ENCODE results near the gene KIR3DL3.
"Not testable (repeated sequence)": the region's sequence is repeated elsewhere in the genome, so short reads cannot be mapped to it uniquely, and the experiment has no call there.

Gene KIR3DL3

DNA sequence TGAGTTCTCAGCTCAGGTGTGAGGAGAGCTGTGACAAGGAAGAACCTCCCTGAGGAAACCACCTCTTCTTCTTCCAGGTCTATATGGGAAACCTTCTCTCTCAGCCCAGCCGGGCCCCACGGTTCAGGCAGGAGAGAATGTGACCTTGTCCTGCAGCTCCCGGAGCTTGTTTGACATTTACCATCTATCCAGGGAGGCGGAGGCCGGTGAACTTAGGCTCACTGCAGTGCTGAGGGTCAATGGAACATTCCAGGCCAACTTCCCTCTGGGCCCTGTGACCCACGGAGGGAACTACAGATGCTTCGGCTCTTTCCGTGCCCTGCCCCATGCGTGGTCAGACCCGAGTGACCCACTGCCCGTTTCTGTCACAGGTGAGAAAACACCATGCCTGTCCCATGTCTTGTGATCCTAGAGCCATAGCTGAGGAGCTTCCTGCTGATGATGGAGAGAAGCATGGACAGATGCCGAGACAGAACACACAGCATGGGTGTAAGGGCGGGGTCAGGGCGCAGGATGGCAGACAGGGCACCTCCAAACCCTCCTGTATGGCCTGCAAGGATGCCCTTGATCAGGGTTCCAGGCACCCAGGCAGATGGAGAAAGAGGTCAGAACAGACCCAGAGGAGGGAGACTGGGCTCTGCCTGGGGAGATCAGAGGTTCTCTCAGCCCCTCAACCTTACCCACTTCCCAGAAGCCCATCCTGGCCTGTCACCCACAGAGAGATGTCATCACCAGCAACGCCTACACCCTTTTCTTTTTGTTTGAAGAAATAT is 5.4 kb downstream of the KIR3DL3 start:
- no peak for DNase-seq (ENCODE audit: low read depth, low spot score)
- TF ChIP-seq, protein P1, sequence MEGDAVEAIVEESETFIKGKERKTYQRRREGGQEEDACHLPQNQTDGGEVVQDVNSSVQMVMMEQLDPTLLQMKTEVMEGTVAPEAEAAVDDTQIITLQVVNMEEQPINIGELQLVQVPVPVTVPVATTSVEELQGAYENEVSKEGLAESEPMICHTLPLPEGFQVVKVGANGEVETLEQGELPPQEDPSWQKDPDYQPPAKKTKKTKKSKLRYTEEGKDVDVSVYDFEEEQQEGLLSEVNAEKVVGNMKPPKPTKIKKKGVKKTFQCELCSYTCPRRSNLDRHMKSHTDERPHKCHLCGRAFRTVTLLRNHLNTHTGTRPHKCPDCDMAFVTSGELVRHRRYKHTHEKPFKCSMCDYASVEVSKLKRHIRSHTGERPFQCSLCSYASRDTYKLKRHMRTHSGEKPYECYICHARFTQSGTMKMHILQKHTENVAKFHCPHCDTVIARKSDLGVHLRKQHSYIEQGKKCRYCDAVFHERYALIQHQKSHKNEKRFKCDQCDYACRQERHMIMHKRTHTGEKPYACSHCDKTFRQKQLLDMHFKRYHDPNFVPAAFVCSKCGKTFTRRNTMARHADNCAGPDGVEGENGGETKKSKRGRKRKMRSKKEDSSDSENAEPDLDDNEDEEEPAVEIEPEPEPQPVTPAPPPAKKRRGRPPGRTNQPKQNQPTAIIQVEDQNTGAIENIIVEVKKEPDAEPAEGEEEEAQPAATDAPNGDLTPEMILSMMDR (IDR thresholded peaks at IDR 0.05; ENCODE audit: low read depth, low read length) = no peak
- in situ Hi-C loops (cut with HindIII; ENCODE audit: low sequenced_read_pairs) = no loop called here
- no peak overlapping the region for H3K4me3 ChIP-seq (ENCODE audit: low read depth, low read length)

DNA sequence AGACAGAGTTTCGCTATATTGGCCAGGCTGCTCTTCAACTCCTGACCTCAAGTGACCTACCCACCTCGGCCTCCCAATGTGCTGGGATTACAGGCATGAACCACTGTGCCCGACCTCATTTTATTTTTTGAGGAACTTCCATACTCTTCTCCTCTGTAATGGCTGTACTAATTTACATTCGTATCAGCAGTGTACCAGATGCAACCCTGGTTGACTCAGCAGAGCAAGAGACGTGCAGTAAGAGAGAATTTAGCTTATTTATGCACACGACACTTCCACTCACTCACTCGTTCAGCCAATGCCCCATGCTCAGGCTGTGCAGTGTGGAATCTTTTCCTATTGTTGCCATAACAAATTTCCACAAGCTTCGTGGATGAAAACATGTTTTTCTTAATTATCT is 6.9 kb downstream of the KIR3DL3 start:
- no peak for DNase-seq (ENCODE audit: low read depth, low spot score)
- TF ChIP-seq, protein P1 (IDR thresholded peaks at IDR 0.05; ENCODE audit: low read depth, low read length) = no peak
- H3K4me3 ChIP-seq (ENCODE audit: low read depth, low read length) = no peak overlapping the region
- in situ Hi-C loops (cut with HindIII; ENCODE audit: low sequenced_read_pairs) = no loop called here

- DNase-seq (ENCODE audit: low read depth, low spot score); H3K4me3 ChIP-seq (ENCODE audit: low read depth, low read length); in situ Hi-C loops (cut with HindIII; ENCODE audit: low sequenced_read_pairs): not testable (repeated sequence)
These were observed 14.1 kb downstream of the KIR3DL3 start, which contains the start of gene KIR2DL3 for GRCh38 chr19:54738306-54738705. TSS of gene KIR2DL3 (plus strand) at chr19:54738513. CDS start at chr19:54738546, 33 bp downstream.

DNA sequence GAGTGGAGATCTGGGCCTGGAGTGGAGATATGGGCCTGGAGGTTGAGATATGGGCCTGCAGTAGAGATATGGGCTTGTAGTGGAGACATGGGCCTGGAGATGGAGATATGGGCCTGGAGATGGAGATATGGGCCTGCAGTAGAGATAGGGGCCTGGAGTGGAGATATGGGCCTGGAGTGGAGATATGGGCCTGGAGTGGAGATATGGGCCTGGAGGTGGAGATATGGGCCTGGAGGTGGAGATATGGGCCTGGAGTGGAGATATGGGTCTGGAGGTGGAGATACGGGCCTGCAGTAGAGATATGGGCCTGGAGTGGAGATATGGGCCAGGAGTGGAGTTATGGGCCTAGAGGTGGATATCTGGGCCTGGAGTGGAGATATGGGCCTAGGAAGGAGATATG is 14.5 kb downstream of the KIR3DL3 start:
- no peak overlapping the region for H3K4me3 ChIP-seq (ENCODE audit: low read depth, low read length)
- in situ Hi-C loops (cut with HindIII; ENCODE audit: low sequenced_read_pairs) = no loop called here
- TF ChIP-seq, protein P1 (IDR thresholded peaks at IDR 0.05; ENCODE audit: low read depth, low read length) = no peak
- no peak for DNase-seq (ENCODE audit: low read depth, low spot score)

DNA sequence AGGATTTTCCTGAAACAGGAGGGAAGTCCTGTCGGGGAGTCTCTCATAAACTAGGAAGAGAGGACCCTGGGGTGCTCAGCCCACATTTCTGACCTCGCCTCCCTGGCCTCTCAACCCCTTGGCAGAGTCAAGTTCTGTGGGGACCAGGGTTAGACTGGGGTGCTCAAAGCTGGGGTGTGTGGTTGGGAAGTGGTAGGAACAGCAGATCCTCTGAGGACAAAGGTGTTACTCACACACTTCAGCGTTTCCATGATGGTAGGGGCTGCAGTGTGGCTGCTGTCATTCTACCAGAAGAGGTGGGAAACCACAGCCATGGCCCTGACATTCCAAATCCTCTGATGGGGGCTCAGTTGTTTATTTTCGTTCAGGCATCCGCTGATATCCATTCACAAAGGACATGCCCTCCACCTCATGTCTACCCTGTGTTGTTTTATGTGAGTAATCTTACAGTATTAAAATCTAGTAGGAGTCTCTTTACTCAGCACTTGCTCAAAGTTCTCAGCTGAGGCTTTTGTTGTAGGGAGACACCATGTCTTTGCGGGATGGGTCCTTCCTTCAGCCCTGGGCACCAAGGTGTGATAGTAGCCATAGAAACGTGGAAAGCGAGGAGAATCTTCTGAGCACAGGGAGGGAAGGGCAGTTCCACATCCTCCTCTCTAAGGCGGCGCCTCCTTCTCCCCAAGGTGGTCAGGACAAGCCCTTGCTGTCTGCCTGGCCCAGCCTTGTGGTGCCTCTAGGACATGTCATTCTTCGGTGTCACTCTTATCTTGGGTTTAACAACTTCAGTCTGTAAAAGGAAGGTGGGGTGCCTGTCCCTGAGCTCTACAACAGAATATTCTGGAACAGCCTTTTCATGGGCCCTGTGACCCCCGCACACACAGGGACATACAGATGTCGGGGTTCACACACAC is 15.6 kb downstream of the KIR3DL3 start:
- no peak for DNase-seq (ENCODE audit: low read depth, low spot score)
- TF ChIP-seq, protein P1 (IDR thresholded peaks at IDR 0.05; ENCODE audit: low read depth, low read length) = no peak
- H3K4me3 ChIP-seq (ENCODE audit: low read depth, low read length) = no peak overlapping the region
- in situ Hi-C loops (cut with HindIII; ENCODE audit: low sequenced_read_pairs) = no loop called here

- DNase-seq (ENCODE audit: low read depth, low spot score); H3K4me3 ChIP-seq (ENCODE audit: low read depth, low read length); in situ Hi-C loops (cut with HindIII; ENCODE audit: low sequenced_read_pairs): not testable (repeated sequence)
These were observed 17.7 kb downstream of the KIR3DL3 start for GRCh38 chr19:54741950-54742349.

GRCh38 chr19:54744080-54744479 is 19.8 kb downstream of the KIR3DL3 start:
- not testable (repeated sequence) for H3K4me3 ChIP-seq (ENCODE audit: low read depth, low read length)

GRCh38 chr19:54747614-54748322 is 23.5 kb downstream of the KIR3DL3 start:
- in situ Hi-C loops (cut with HindIII; ENCODE audit: low sequenced_read_pairs) = not testable (repeated sequence)

More at GRCh38 chr19:54744080-54744479, 19.8 kb downstream of the KIR3DL3 start:
- in situ Hi-C loops (cut with HindIII; ENCODE audit: low sequenced_read_pairs); DNase-seq (ENCODE audit: low read depth, low spot score): not testable (repeated sequence)

DNA sequence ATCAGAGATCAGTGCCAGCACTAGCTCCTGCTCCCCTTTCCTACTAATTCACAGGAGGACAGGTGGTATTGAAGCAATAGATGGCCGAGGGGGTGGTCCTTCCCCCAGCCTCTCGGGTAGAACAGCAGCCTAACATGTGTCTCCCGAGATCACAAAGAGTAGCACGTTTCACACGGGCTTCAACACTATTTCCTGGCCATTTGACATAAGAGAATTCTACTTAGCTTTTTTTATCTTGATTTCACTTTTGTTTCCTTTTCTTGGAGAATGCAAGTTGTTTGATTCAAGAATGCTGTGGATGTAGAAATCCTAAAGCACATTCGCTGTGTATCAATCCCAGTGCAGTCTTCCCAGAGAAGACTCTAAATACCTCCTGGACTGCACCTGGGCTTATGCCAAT is 26.0 kb downstream of the KIR3DL3 start:
- DNase-seq (ENCODE audit: low read depth, low spot score); H3K4me3 ChIP-seq (ENCODE audit: low read depth, low read length); in situ Hi-C loops (cut with HindIII; ENCODE audit: low sequenced_read_pairs): not testable (repeated sequence)

More at GRCh38 chr19:54747614-54748322, 23.5 kb downstream of the KIR3DL3 start:
- DNase-seq (ENCODE audit: low read depth, low spot score); H3K4me3 ChIP-seq (ENCODE audit: low read depth, low read length): not testable (repeated sequence)

- DNase-seq (ENCODE audit: low read depth, low spot score); in situ Hi-C loops (cut with HindIII; ENCODE audit: low sequenced_read_pairs); H3K4me3 ChIP-seq (ENCODE audit: low read depth, low read length): not testable (repeated sequence)
These were observed 32.2 kb downstream of the KIR3DL3 start for GRCh38 chr19:54756204-54757110.

GRCh38 chr19:54758577-54758976 is 34.3 kb downstream of the KIR3DL3 start:
- DNase-seq (ENCODE audit: low read depth, low spot score); H3K4me3 ChIP-seq (ENCODE audit: low read depth, low read length); in situ Hi-C loops (cut with HindIII; ENCODE audit: low sequenced_read_pairs): not testable (repeated sequence)

All from astrocyte of the spinal cord (primary cell).